ENCODE measurements around the gene GJD4.

GRCh38 chr10:35570397-35570796 is 34.7 kb upstream of the GJD4 start:
- TF ChIP-seq REST (IDR thresholded peaks at IDR 0.05; ENCODE audit: borderline replicate concordance) (no peak), CTCF (IDR thresholded peaks at IDR 0.05; ENCODE audit: poor library complexity, severe bottlenecking) (no peak), EZH2 (IDR thresholded peaks at IDR 0.05; ENCODE audit: borderline replicate concordance, insufficient read depth, low read length, poor library complexity, severe bottlenecking) (no peak), SMC3 (conservative IDR thresholded peaks at IDR 0.05; ENCODE audit: poor library complexity) (no peak), EP300 (conservative IDR thresholded peaks at IDR 0.05; ENCODE audit: poor library complexity, severe bottlenecking) (no peak), RAD21 (conservative IDR thresholded peaks at IDR 0.05) (no peak), POLR2AphosphoS5 (IDR thresholded peaks at IDR 0.05) (no peak)

All from neural cell (in vitro differentiated cells).